Keratinocyte (primary cell): ENCODE data around the gene FUCA2. TPM values are rescaled to one million over a fixed set of nuclear protein-coding genes. Genes with fewer than 3 reads are reported as not detected.

Experiments used
- DNase-seq: peaks from one replicate; pipeline ENCODE4 v3.0.0-alpha.2; 2011; ENCODE audit warnings: low read depth, missing footprints, low spot score
- FAIRE-seq: peaks from 2 replicates; lab custom pipeline; 2011; peaks lifted over from hg19 to GRCh38; lab: Jason Lieb, UNC
- H2AFZ ChIP-seq: 2 replicates; pipeline ENCODE4 v1.6.0; 2012; ENCODE audit warnings: low read length, control low read depth, inconsistent platforms; ENCODE audit not compliant: control insufficient read depth
- H3K27ac ChIP-seq: 2 replicates; pipeline ENCODE4 v1.5.1; 2011; ENCODE audit warnings: low read length; ENCODE audit not compliant: control insufficient read depth, insufficient read depth
- H3K27me3 ChIP-seq: 3 replicates; pipeline ENCODE4 v1.6.0; 2011; ENCODE audit warnings: low read length; ENCODE audit not compliant: control insufficient read depth, insufficient read depth; ENCODE audit errors: extremely low read depth
- H3K36me3 ChIP-seq, 2 experiments: 2 replicates in 1 of 2; 3 replicates in 1 of 2; pipeline ENCODE4 v1.5.1; 2011; ENCODE audit warnings: low read length in 2 of 2, mild to moderate bottlenecking in 1 of 2; ENCODE audit not compliant: control insufficient read depth in 2 of 2, insufficient read depth in 2 of 2; ENCODE audit errors: extremely low read depth in 1 of 2
- H3K4me1 ChIP-seq: 3 replicates; pipeline ENCODE4 v1.5.1; 2011; ENCODE audit warnings: low read length; ENCODE audit not compliant: control insufficient read depth, insufficient read depth; ENCODE audit errors: extremely low read depth
- H3K4me2 ChIP-seq: 3 replicates; pipeline ENCODE4 v1.6.0; 2011; ENCODE audit warnings: low read depth, low read length; ENCODE audit not compliant: control insufficient read depth, insufficient read depth; ENCODE audit errors: extremely low read depth
- H3K4me3 ChIP-seq, 3 experiments: fragments of 200-600 bp in 1 of 3; sonication (generic) in 1 of 3; 2 replicates in 2 of 3; 3 replicates in 1 of 3; pipeline ENCODE4 v1.5.1; 2011 to 2016; ENCODE audit warnings: low read length in 3 of 3, mild to moderate bottlenecking in 3 of 3, control low read depth in 2 of 3, inconsistent platforms in 1 of 3, low read depth in 1 of 3, mixed read lengths in 1 of 3, mixed run types in 1 of 3, moderate library complexity in 1 of 3; ENCODE audit not compliant: control insufficient read depth in 2 of 3, insufficient read depth in 2 of 3; ENCODE audit errors: extremely low read depth in 1 of 3
- H3K79me2 ChIP-seq: 2 replicates; pipeline ENCODE4 v1.6.0; 2012; ENCODE audit warnings: low read length; ENCODE audit not compliant: control insufficient read depth, insufficient read depth
- H3K9ac ChIP-seq: 3 replicates; pipeline ENCODE4 v1.6.0; 2011; ENCODE audit warnings: low read length; ENCODE audit not compliant: control insufficient read depth, insufficient read depth; ENCODE audit errors: extremely low read depth
- H3K9me1 ChIP-seq: 3 replicates; pipeline ENCODE4 v1.6.0; 2011; ENCODE audit warnings: low read length; ENCODE audit not compliant: control insufficient read depth, insufficient read depth; ENCODE audit errors: extremely low read depth
- H3K9me3 ChIP-seq: 2 replicates; pipeline ENCODE4 v1.5.1; 2012; ENCODE audit warnings: low read depth, low read length; ENCODE audit not compliant: control insufficient read depth
- H4K20me1 ChIP-seq: 3 replicates; pipeline ENCODE4 v1.6.0; 2011; ENCODE audit warnings: low read length; ENCODE audit not compliant: control insufficient read depth, insufficient read depth; ENCODE audit errors: extremely low read depth
- EZH2 ChIP-seq: IDR thresholded peaks from one replicate; pipeline ENCODE4 v1.6.1; 2012; ENCODE audit warnings: inconsistent platforms, mild to moderate bottlenecking, low read length, moderate library complexity
- dilution Hi-C: fragments of 300-500 bp; cut with MboI; formaldehyde crosslinking; loops from one replicate; pipeline ENCODE4 v1.7.0; 2020; ENCODE audit warnings: low sequenced_read_pairs; ENCODE audit not compliant: extremely low pct_ligation_motif_present
- polyA plus RNA-seq, 5 experiments: library from polyadenylated mRNA; depleted of rRNA in 3 of 5; stranded (reverse) in 3 of 5; stranded (forward) in 1 of 5; unstranded in 1 of 5; fragments of >200 nt; gene quantifications; 1 replicate in 1 of 5; 2 replicates in 3 of 5; 3 replicates in 1 of 5; pipeline versions ENCODE4 v1.2.1 to v1.2.3, GENCODE V29; 2011 to 2012; ENCODE audit warnings: missing spikeins in 2 of 5, low read depth in 1 of 5, low replicate concordance in 1 of 5
- TF ChIP-seq, protein P1 (sequence below), 3 experiments: IDR thresholded peaks in 1 of 3; conservative IDR thresholded peaks in 1 of 3; optimal IDR thresholded peaks in 1 of 3; 2 replicates in 2 of 3; 3 replicates in 1 of 3; pipeline versions ENCODE3 to v1.5.1; 2011; ENCODE audit warnings: low read length in 3 of 3, mild to moderate bottlenecking in 3 of 3, moderate library complexity in 2 of 3, control low read depth in 1 of 3, inconsistent platforms in 1 of 3; ENCODE audit not compliant: insufficient read depth in 2 of 3; ENCODE audit errors: extremely low read depth in 1 of 3

FUCA2 gene
- polyA plus RNA-seq, 1 donor (not counting 4 experiments of a cell fraction or from before 2014, with no cell fraction given), result 12.5 TPM

DNA sequence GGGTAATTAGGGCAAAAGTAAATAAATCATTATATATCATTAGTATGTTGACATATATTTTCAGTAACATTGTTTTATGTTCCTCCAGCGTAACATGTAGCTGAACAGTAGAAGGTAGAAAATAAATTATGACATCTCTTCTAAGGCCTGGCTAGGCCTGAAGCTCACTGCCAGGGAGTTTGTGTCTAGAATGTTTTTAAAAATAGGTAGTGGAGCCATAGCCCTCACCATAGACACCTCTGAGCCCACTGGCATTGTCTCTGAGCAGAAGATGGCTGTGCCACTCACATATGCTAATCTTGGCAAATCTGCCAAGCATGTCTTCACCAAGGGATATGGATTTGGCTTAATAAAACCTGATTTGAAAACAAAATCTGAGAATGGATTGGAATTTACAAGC is 21.3 kb downstream of the FUCA2 start:
- Histone ChIP-seq H3K9me1 (no peaks in the 10 kb centered on the region), H3K27ac (no peak overlapping the region), H4K20me1 (no peaks in the 10 kb centered on the region), H3K9me3 (no peaks in the 10 kb centered on the region), H3K27me3 (no peaks in the 10 kb centered on the region), H3K4me2 (no peak overlapping the region), H3K36me3 (peaks cover 2 to 7% of the 10 kb centered on the region in 2 experiments), H3K4me3 (no peak overlapping the region), H2AFZ (no peak overlapping the region), H3K4me1 (no peaks in the 10 kb centered on the region), H3K79me2 (no peaks in the 10 kb centered on the region), H3K9ac (no peak overlapping the region)
- DNase-seq, result no peak
- dilution Hi-C loops, result no loop called here
- no peak for FAIRE-seq
- no peak for TF ChIP-seq EZH2
- TF ChIP-seq, protein P1, sequence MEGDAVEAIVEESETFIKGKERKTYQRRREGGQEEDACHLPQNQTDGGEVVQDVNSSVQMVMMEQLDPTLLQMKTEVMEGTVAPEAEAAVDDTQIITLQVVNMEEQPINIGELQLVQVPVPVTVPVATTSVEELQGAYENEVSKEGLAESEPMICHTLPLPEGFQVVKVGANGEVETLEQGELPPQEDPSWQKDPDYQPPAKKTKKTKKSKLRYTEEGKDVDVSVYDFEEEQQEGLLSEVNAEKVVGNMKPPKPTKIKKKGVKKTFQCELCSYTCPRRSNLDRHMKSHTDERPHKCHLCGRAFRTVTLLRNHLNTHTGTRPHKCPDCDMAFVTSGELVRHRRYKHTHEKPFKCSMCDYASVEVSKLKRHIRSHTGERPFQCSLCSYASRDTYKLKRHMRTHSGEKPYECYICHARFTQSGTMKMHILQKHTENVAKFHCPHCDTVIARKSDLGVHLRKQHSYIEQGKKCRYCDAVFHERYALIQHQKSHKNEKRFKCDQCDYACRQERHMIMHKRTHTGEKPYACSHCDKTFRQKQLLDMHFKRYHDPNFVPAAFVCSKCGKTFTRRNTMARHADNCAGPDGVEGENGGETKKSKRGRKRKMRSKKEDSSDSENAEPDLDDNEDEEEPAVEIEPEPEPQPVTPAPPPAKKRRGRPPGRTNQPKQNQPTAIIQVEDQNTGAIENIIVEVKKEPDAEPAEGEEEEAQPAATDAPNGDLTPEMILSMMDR (optimal IDR thresholded peaks at IDR 0.05 in 1 of 3, IDR thresholded peaks at IDR 0.05 in 1 of 3, conservative IDR thresholded peaks at IDR 0.05 in 1 of 3; ENCODE audit: extremely low read depth in 1 of 3, insufficient read depth in 2 of 3, low read length in 3 of 3), result no peak

DNA sequence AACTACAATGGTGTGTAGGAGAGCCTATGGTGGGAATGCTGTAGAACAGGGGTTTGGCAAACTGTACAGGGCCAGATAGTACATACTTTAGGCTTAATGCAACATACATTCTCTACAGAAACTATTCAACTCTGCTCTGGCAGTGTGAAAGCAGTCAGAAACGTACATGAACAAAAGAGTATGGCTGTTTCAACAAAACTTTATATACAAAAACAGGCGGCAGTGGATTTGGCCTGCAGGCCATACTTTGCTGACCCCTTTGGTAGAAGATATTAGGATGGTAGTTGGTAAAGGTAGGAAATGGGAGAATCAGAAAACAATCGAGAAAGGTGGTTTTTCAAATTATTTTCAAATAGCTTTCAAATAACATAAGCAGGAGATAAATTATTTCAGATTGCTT is 24.8 kb downstream of the FUCA2 start:
- TF ChIP-seq, protein P1 (optimal IDR thresholded peaks at IDR 0.05 in 1 of 3, IDR thresholded peaks at IDR 0.05 in 1 of 3, conservative IDR thresholded peaks at IDR 0.05 in 1 of 3; ENCODE audit: extremely low read depth in 1 of 3, insufficient read depth in 2 of 3, low read length in 3 of 3), result no peak
- dilution Hi-C loops, result no loop called here
- DNase-seq, result no peak
- Histone ChIP-seq H3K36me3 (peaks cover 2 to 7% of the 10 kb centered on the region in 2 experiments), H3K4me2 (no peak overlapping the region), H3K4me3 (no peak overlapping the region), H3K27me3 (no peaks in the 10 kb centered on the region), H3K9ac (no peak overlapping the region), H3K4me1 (no peaks in the 10 kb centered on the region), H3K9me1 (no peaks in the 10 kb centered on the region), H2AFZ (no peak overlapping the region), H3K9me3 (no peaks in the 10 kb centered on the region), H3K79me2 (no peaks in the 10 kb centered on the region), H3K27ac (no peak overlapping the region), H4K20me1 (no peaks in the 10 kb centered on the region)
- FAIRE-seq, result no peak
